Psoas muscle (tissue), 8 donors: ENCODE results near the gene ZDHHC18. TPM values are rescaled to one million over a fixed set of nuclear protein-coding genes. Genes with fewer than 3 reads are reported as not detected.

Source experiments
- ATAC-seq, 4 donors: fragments of 200-7000 bp; cut with Tn5 transposase; one replicate each; pipeline ENCODE4 v1.9.1; 2020; ENCODE audit warnings: moderate library complexity in 3 of 4, mild to moderate bottlenecking in 2 of 4
- DNase-seq, 2 donors: peaks; one replicate each; pipeline ENCODE4 v3.0.0-alpha.2; 2020
- H3K27ac ChIP-seq: fragments of 200-600 bp; one replicate; pipeline ENCODE4 v1.8.0; 2022
- H3K27me3 ChIP-seq, 3 donors: fragments of 200-600 bp in 1 of 3; one replicate each; pipeline versions ENCODE4 v1.6.1 to v1.8.0; 2013 to 2022; ENCODE audit warnings: low read length in 2 of 3, mild to moderate bottlenecking in 2 of 3, moderate library complexity in 1 of 3; ENCODE audit not compliant: insufficient read depth in 3 of 3
- H3K36me3 ChIP-seq, 2 donors: fragments of 200-600 bp in 1 of 2; one replicate each; pipeline versions ENCODE4 v1.6.1 to v1.8.0; 2013 to 2022; ENCODE audit warnings: low read depth in 1 of 2, mild to moderate bottlenecking in 1 of 2, moderate library complexity in 1 of 2; ENCODE audit not compliant: insufficient read depth in 1 of 2
- H3K4me1 ChIP-seq: fragments of 200-600 bp; one replicate; pipeline ENCODE4 v1.8.0; 2022
- H3K4me3 ChIP-seq: fragments of 200-600 bp; one replicate; pipeline ENCODE4 v1.8.0; 2022; ENCODE audit warnings: mild to moderate bottlenecking
- H3K9me3 ChIP-seq: fragments of 200-600 bp; one replicate; pipeline ENCODE4 v1.8.0; 2022
- WGBS, 3 donors: extraction: QIAGEN DNeasy Blood & Tissue Kit; methylation state at CpG; one replicate each; pipeline versions ENCODE4 v1.1.6 to v1.1.7; 2013; 5-methylcytosine and 5-hydroxymethylcytosine counted together
- intact Hi-C, 2 donors: fragments of 100-400 bp; cut with DNase I; formaldehyde crosslinking; loops; one replicate each; pipeline versions ENCODE4 v1.11.0 to v1.14.2; 2022
- polyA plus RNA-seq, 3 donors: library from polyadenylated mRNA; stranded (reverse); fragments of 200-250 nt; gene quantifications; one replicate each; pipeline ENCODE4 v1.2.3, GENCODE V29; 2013
- total RNA-seq, 4 donors: library from RNA; stranded (reverse); fragmentation: NEBNext Ultra II Directional in 2 of 4; extraction: Animal tissue kit (Norgen Biotek cat#: 25700) in 2 of 4; gene quantifications; one replicate each; pipeline versions ENCODE4 v1.2.1 to v1.2.4, GENCODE V29; 2021 to 2023
- TF ChIP-seq, protein P1 (sequence below): fragments of 200-600 bp; IDR thresholded peaks from one replicate; pipeline ENCODE4 v1.8.0; 2022; ENCODE audit warnings: antibody characterized with exemption
- donor health status: healthy with polysubstance abuse.
- donor health status: DM: no; HTN: no; CAD: no; lungs with moderate emphysema.
- donor health status: Bipolar disorder and iron deficiency.
- donor health status: healthy.
- donor health status: DM: yes; HTN: yes; CAD: no.
- donor health status: DM: no; HTN: no; CAD: no.
- donor health status: DM: no; HTN: no; CAD: no.
- donor health status: DM: yes; HTN: yes; CAD: no.

Gene ZDHHC18
- total and polyA plus RNA-seq, 7 donors = 7.7 to 16.9 (median 10.8) TPM

- Histone ChIP-seq H3K27ac (no peak overlapping the region), H3K4me1 (peaks cover 29% of the 10 kb centered on the region)
- 69 to 86% (median 74%) methylated on average over 3 of the region's 3 CpGs for WGBS, 3 donors
These were observed 43.8 kb upstream of the ZDHHC18 start for GRCh38 chr1:26782521-26783212.

DNA sequence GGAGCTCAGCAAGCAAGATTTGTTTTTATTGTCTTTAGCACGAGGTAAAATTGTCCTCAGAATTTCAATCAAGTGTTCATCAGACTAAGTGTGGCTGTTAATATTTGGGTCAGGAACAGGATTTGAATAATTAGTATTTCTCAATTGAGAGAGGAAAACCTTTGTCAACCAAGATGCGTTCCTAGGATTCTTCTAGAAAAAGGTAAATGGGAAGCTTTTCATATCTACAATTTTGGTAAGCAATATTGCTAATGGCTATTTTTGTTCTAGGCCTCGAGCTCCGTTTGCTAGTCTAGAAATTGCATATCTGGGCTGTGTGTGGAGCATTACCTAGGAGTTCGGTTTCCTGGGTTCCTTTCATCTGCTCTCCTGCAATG lies 42.9 kb upstream of the ZDHHC18 start:
- Histone ChIP-seq H3K36me3 (peaks cover 9 to 34% of the 10 kb centered on the region in 2 donors), H3K9me3 (no peaks in the 10 kb centered on the region), H3K4me3 (no peak overlapping the region), H3K27me3 (no peaks in the 10 kb centered on the region), H3K4me1 (peaks cover 29% of the 10 kb centered on the region), H3K27ac (peak overlapping the region; percentile 50)
- intact Hi-C loops = no loop called here
- TF ChIP-seq, protein P1, sequence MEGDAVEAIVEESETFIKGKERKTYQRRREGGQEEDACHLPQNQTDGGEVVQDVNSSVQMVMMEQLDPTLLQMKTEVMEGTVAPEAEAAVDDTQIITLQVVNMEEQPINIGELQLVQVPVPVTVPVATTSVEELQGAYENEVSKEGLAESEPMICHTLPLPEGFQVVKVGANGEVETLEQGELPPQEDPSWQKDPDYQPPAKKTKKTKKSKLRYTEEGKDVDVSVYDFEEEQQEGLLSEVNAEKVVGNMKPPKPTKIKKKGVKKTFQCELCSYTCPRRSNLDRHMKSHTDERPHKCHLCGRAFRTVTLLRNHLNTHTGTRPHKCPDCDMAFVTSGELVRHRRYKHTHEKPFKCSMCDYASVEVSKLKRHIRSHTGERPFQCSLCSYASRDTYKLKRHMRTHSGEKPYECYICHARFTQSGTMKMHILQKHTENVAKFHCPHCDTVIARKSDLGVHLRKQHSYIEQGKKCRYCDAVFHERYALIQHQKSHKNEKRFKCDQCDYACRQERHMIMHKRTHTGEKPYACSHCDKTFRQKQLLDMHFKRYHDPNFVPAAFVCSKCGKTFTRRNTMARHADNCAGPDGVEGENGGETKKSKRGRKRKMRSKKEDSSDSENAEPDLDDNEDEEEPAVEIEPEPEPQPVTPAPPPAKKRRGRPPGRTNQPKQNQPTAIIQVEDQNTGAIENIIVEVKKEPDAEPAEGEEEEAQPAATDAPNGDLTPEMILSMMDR = no peak
- DNase-seq = no peak
- ATAC-seq = no peak
- WGBS, 3 donors = 34 to 53% (median 38%) methylated on average over 5 of the region's 5 CpGs

More at GRCh38 chr1:26782521-26783212, 43.8 kb upstream of the ZDHHC18 start:
- H3K4me3 ChIP-seq = no peak overlapping the region
- no peaks in the 10 kb centered on the region for H3K9me3 ChIP-seq
- H3K36me3 ChIP-seq = peaks cover 11 to 44% of the 10 kb centered on the region in 2 donors
- H3K27me3 ChIP-seq = no peaks in the 10 kb centered on the region
- TF ChIP-seq, protein P1 = no peak
- intact Hi-C loops = no loop called here
- ATAC-seq (no peak), DNase-seq (no peak)

- peak in 1 of 2 donors; percentile 67 for DNase-seq
These were observed 42.2 kb upstream of the ZDHHC18 start for GRCh38 chr1:26784023-26784871.

GRCh38 chr1:26784886-26785285 lies 41.6 kb upstream of the ZDHHC18 start:
- peaks cover 3 to 22% of the 10 kb centered on the region in 2 donors for H3K36me3 ChIP-seq
- TF ChIP-seq, protein P1 = no peak
- no peak overlapping the region for H3K4me3 ChIP-seq
- H3K27me3 ChIP-seq = no peaks in the 10 kb centered on the region
- 96 to 100% (median 96%) methylated on average over 1 of the region's 1 CpG for WGBS, 3 donors
- no peaks in the 10 kb centered on the region for H3K9me3 ChIP-seq
- peak overlapping the region; percentile 98 for H3K27ac ChIP-seq
- ATAC-seq = no peak
- intact Hi-C loops = loop anchor here (5.0 kb wide), 3 partner anchors 43 to 108 kb away; partner anchors contain the start of gene ARID1A (in 1 of the 2)
- no peak for DNase-seq
- peaks cover 36% of the 10 kb centered on the region for H3K4me1 ChIP-seq

More at GRCh38 chr1:26784023-26784871, 42.2 kb upstream of the ZDHHC18 start:
- Histone ChIP-seq H3K27ac (peak overlapping the region; percentile 50), H3K4me3 (no peak overlapping the region), H3K27me3 (no peaks in the 10 kb centered on the region), H3K9me3 (no peaks in the 10 kb centered on the region), H3K4me1 (peaks cover 30% of the 10 kb centered on the region), H3K36me3 (peaks cover 5 to 28% of the 10 kb centered on the region in 2 donors)
- intact Hi-C loops = no loop called here
- TF ChIP-seq, protein P1 = no peak
- 86 to 95% (median 89%) methylated on average over 2 of the region's 2 CpGs for WGBS, 3 donors
- peak in 3 of 4 donors; percentile 18 to 47 (median 31) for ATAC-seq
